WTC11 (cell line): Measurements from ENCODE around the gene SNAP25. TPM values are rescaled to one million over a fixed set of nuclear protein-coding genes. Genes with fewer than 3 reads are reported as not detected.

ENCODE experiments used
- ATAC-seq: fragments of 200-7000 bp; cut with Tn5 transposase; 2 replicates; pipeline ENCODE4 v1.10.0; 2021; ENCODE audit warnings: mild to moderate bottlenecking, moderate library complexity
- CTCF ChIA-PET: fragments of 300-600 bp; sonication (Branson Sonifier 250); formaldehyde crosslinking; loops from one replicate; lab custom pipeline; 2021; ENCODE audit warnings: antibody characterized with exemption; lab: Charles Lee
- POLR2A ChIA-PET: fragments of 350-600 bp; sonication (Branson Sonifier 250); formaldehyde crosslinking; loops from one replicate; lab custom pipeline; 2021; ENCODE audit warnings: antibody characterized with exemption; lab: Charles Lee
- DNase-seq: peaks from one replicate; pipeline ENCODE4 v3.0.0; 2021; ENCODE audit warnings: low spot score
- H3K27ac Mint-ChIP-seq: 2 replicates; pipeline ENCODE4 v1.8.0; 2021; ENCODE audit warnings: mixed read lengths
- H3K27me3 Mint-ChIP-seq: 2 replicates; pipeline ENCODE4 v1.8.0; 2021; ENCODE audit warnings: low read depth, mild to moderate bottlenecking, moderate library complexity, mixed read lengths
- H3K36me3 Mint-ChIP-seq: 2 replicates; pipeline ENCODE4 v1.8.0; 2021; ENCODE audit warnings: mixed read lengths
- H3K4me1 Mint-ChIP-seq: 2 replicates; pipeline ENCODE4 v1.8.0; 2022; ENCODE audit warnings: mixed read lengths
- H3K4me3 Mint-ChIP-seq: 2 replicates; pipeline ENCODE4 v1.8.0; 2021; ENCODE audit warnings: mild to moderate bottlenecking, moderate library complexity, mixed read lengths
- H3K9me3 Mint-ChIP-seq: 2 replicates; pipeline ENCODE4 v1.8.0; 2021; ENCODE audit warnings: mixed read lengths
- ARID4B ChIP-seq: sonication (generic); formaldehyde crosslinking; IDR thresholded peaks from 2 replicates; pipeline ENCODE4 v1.8.0; 2023; ENCODE audit warnings: missing genetic modification reagents, mild to moderate bottlenecking, borderline replicate concordance
- ATF2 ChIP-seq: sonication (generic); formaldehyde crosslinking; IDR thresholded peaks from 2 replicates; pipeline ENCODE4 v1.8.1; 2022; ENCODE audit warnings: low read depth, missing genetic modification reagents, borderline replicate concordance
- IRF1 ChIP-seq: sonication (generic); formaldehyde crosslinking; IDR thresholded peaks from 2 replicates; pipeline ENCODE4 v1.8.0; 2023; ENCODE audit warnings: missing genetic modification reagents
- IRF2 ChIP-seq: sonication (generic); formaldehyde crosslinking; IDR thresholded peaks from 2 replicates; pipeline ENCODE4 v1.8.0; 2022; ENCODE audit warnings: low read depth, missing genetic modification reagents, borderline replicate concordance
- MXD4 ChIP-seq: fragments of 250-450 bp; sonication (Bioruptor Pico); IDR thresholded peaks from 2 replicates; pipeline ENCODE4 v1.8.0; 2021; ENCODE audit warnings: mild to moderate bottlenecking, moderate library complexity, borderline replicate concordance
- NFE2L1 ChIP-seq: sonication (generic); formaldehyde crosslinking; IDR thresholded peaks from 2 replicates; pipeline ENCODE4 v1.8.1; 2023; ENCODE audit warnings: missing genetic modification reagents
- PRDM15 ChIP-seq: sonication (generic); formaldehyde crosslinking; IDR thresholded peaks from 2 replicates; pipeline ENCODE4 v1.8.0; 2022; ENCODE audit warnings: missing genetic modification reagents
- PRRX2 ChIP-seq: fragments of 250-450 bp; sonication (Bioruptor Pico); IDR thresholded peaks from 2 replicates; pipeline ENCODE4 v1.8.0; 2021; ENCODE audit warnings: mild to moderate bottlenecking
- RORB ChIP-seq: fragments of 250-450 bp; sonication (Bioruptor Pico); IDR thresholded peaks from 2 replicates; pipeline ENCODE4 v1.9.0; 2021; ENCODE audit warnings: mild to moderate bottlenecking
- TCF7 ChIP-seq: sonication (generic); formaldehyde crosslinking; IDR thresholded peaks from 2 replicates; pipeline ENCODE4 v1.8.0; 2022; ENCODE audit warnings: mild to moderate bottlenecking, low read depth, missing genetic modification reagents, moderate library complexity
- TEAD1 ChIP-seq: sonication (generic); formaldehyde crosslinking; IDR thresholded peaks from 2 replicates; pipeline ENCODE4 v1.8.0; 2022; ENCODE audit warnings: mild to moderate bottlenecking, missing genetic modification reagents
- ZNF317 ChIP-seq: sonication (generic); formaldehyde crosslinking; IDR thresholded peaks from 2 replicates; pipeline ENCODE4 v1.8.1; 2023; ENCODE audit warnings: low read depth, mild to moderate bottlenecking, moderate library complexity, missing genetic modification reagents, borderline replicate concordance
- ZSCAN18 ChIP-seq: fragments of 250-450 bp; sonication (Bioruptor Pico); IDR thresholded peaks from 2 replicates; pipeline ENCODE4 v2.1.2; 2022; ENCODE audit warnings: mild to moderate bottlenecking, moderate library complexity
- total RNA-seq: library from RNA; stranded (reverse); gene quantifications from 3 replicates; pipeline ENCODE4 v1.2.3, GENCODE V29; 2021

The SNAP25 gene
- total RNA-seq, 1 experiment from 2014 or later = 0.72 TPM

- TF ChIP-seq ARID4B (CRISPR knock-in tag) = no peak
Measured at GRCh38 chr20:10329387-10330005, 110.9 kb downstream of the SNAP25 start (continued).

- Mint-ChIP-seq H3K36me3 (no peaks in the 10 kb centered on the region), H3K4me3 (no peak overlapping the region), H3K27me3 (no peaks in the 10 kb centered on the region; the same call in 1 of the 2 replicates), H3K4me1 (peaks cover 19% of the 10 kb centered on the region), H3K9me3 (no peaks in the 10 kb centered on the region), H3K27ac (no peak overlapping the region)
- ATAC-seq (no peak), DNase-seq (no peak)
- POLR2A ChIA-PET = no interaction called here
- CTCF ChIA-PET = no interaction called here
- TF ChIP-seq ZNF317 (CRISPR knock-in tag) = no peak
Measured at GRCh38 chr20:10330071-10330470, 111.4 kb downstream of the SNAP25 start.

- no peaks in the 10 kb centered on the region; the same call in 1 of the 2 replicates for H3K27me3 Mint-ChIP-seq
Measured at GRCh38 chr20:10332656-10333415, 114.2 kb downstream of the SNAP25 start.

GRCh38 chr20:10336959-10337729 lies 118.5 kb downstream of the SNAP25 start:
- H3K4me3 Mint-ChIP-seq = no peak overlapping the region
- no peaks in the 10 kb centered on the region for H3K27me3 Mint-ChIP-seq
- POLR2A ChIA-PET = no interaction called here
- DNase-seq (no peak), ATAC-seq (no peak)
- peaks cover 12% of the 10 kb centered on the region; the same call in 1 of the 2 replicates for H3K4me1 Mint-ChIP-seq
- CTCF ChIA-PET = no interaction called here
- 0 out of 2 replicates have a peak, but pooled peaks cover 4% of the 10 kb centered on the region for H3K9me3 Mint-ChIP-seq
- no peaks in the 10 kb centered on the region; the same call in 1 of the 2 replicates for H3K36me3 Mint-ChIP-seq
- H3K27ac Mint-ChIP-seq = no peak overlapping the region
- TF ChIP-seq NFE2L1 (CRISPR knock-in tag) = no peak
- no peak for TF ChIP-seq ZSCAN18
- no peak for TF ChIP-seq TCF7 (CRISPR knock-in tag)
- TF ChIP-seq PRRX2 = no peak
- TF ChIP-seq PRDM15 (CRISPR knock-in tag) = no peak
- no peak for TF ChIP-seq RORB (CRISPR knock-in tag)
- TF ChIP-seq MXD4 (CRISPR knock-in tag) = no peak
- no peak for TF ChIP-seq TEAD1 (CRISPR knock-in tag)
- no peak for TF ChIP-seq IRF1 (CRISPR knock-in tag)
- no peak for TF ChIP-seq ATF2 (CRISPR knock-in tag)

More at GRCh38 chr20:10332656-10333415, 114.2 kb downstream of the SNAP25 start:
- no peak overlapping the region for H3K4me3 Mint-ChIP-seq
- no peaks in the 10 kb centered on the region for H3K36me3 Mint-ChIP-seq
- DNase-seq (no peak), ATAC-seq (no peak)
- CTCF ChIA-PET = no interaction called here
- POLR2A ChIA-PET = no interaction called here
- H3K4me1 Mint-ChIP-seq = peaks cover 16% of the 10 kb centered on the region; the same call in 1 of the 2 replicates
- H3K9me3 Mint-ChIP-seq = no peaks in the 10 kb centered on the region
- no peak overlapping the region for H3K27ac Mint-ChIP-seq
- no peak for TF ChIP-seq IRF2 (CRISPR knock-in tag)
- TF ChIP-seq, all 79 proteins: peak for 0
